CD4-positive, alpha-beta T cell (primary cell): ENCODE data around the gene SYPL1. TPM values are rescaled to one million over a fixed set of nuclear protein-coding genes. Genes with fewer than 3 reads are reported as not detected.

Experiments
- ATAC-seq: fragments of 200-7000 bp; cut with Tn5 transposase; one replicate; pipeline ENCODE4 v1.10.0; 2022; ENCODE audit warnings: mild to moderate bottlenecking; ENCODE audit not compliant: poor library complexity
- CTCF ChIA-PET: fragments of 350-600 bp; sonication (Branson Sonifier 250); formaldehyde crosslinking; loops from one replicate; lab custom pipeline; 2021; ENCODE audit warnings: antibody characterized with exemption, inconsistent platforms; lab: Charles Lee
- POLR2A ChIA-PET: fragments of 350-600 bp; sonication (Branson Sonifier 250); formaldehyde crosslinking; loops from one replicate; lab custom pipeline; 2021; ENCODE audit warnings: antibody characterized with exemption, inconsistent platforms; lab: Charles Lee
- DNase-seq, 14 experiments: peaks; one replicate each; pipeline ENCODE4 v3.0.0-alpha.2; 2013 to 2020; ENCODE audit warnings: mixed read lengths in 2 of 14
- H3K27ac ChIP-seq, 2 donors: one replicate each; pipeline versions ENCODE4 v1.5.1 to v1.7.0; 2013; ENCODE audit warnings: low read length in 2 of 2, low read depth in 1 of 2, mild to moderate bottlenecking in 1 of 2
- H3K27me3 ChIP-seq, 2 experiments: 1 replicate in 1 of 2; 2 replicates in 1 of 2; pipeline versions ENCODE4 v1.6.1 to v1.7.0; 2013; ENCODE audit warnings: low read length in 2 of 2, control low read depth in 1 of 2, mild to moderate bottlenecking in 1 of 2, moderate library complexity in 1 of 2; ENCODE audit not compliant: insufficient read depth in 2 of 2, control insufficient read depth in 1 of 2
- H3K36me3 ChIP-seq: one replicate; pipeline ENCODE4 v1.6.1; 2013; ENCODE audit warnings: low read length, control low read depth; ENCODE audit not compliant: insufficient read depth
- H3K4me1 ChIP-seq: one replicate; pipeline ENCODE4 v1.6.1; 2013; ENCODE audit warnings: low read length, control low read depth; ENCODE audit not compliant: insufficient read depth
- H3K4me3 ChIP-seq: one replicate; pipeline ENCODE4 v1.5.1; 2013; ENCODE audit warnings: mild to moderate bottlenecking, low read length, moderate library complexity
- H3K9me3 ChIP-seq, 2 experiments: 1 replicate in 1 of 2; 2 replicates in 1 of 2; pipeline versions ENCODE4 v1.6.1 to v1.7.0; 2013; ENCODE audit warnings: low read length in 2 of 2, mild to moderate bottlenecking in 2 of 2, control low read depth in 1 of 2, moderate library complexity in 1 of 2; ENCODE audit not compliant: control insufficient read depth in 1 of 2, insufficient read depth in 1 of 2
- H3K27ac Mint-ChIP-seq: one replicate; pipeline ENCODE4 v1.8.0; 2020; ENCODE audit warnings: mixed read lengths
- H3K27me3 Mint-ChIP-seq: one replicate; pipeline ENCODE4 v1.8.0; 2021; ENCODE audit warnings: mixed read lengths
- H3K36me3 Mint-ChIP-seq: one replicate; pipeline ENCODE4 v1.8.0; 2021; ENCODE audit warnings: low read depth, mixed read lengths
- H3K4me1 Mint-ChIP-seq: one replicate; pipeline ENCODE4 v1.8.0; 2021; ENCODE audit warnings: low read depth, mixed read lengths
- H3K4me3 Mint-ChIP-seq: one replicate; pipeline ENCODE4 v1.8.0; 2020; ENCODE audit warnings: mild to moderate bottlenecking, mixed read lengths
- H3K9me3 Mint-ChIP-seq: one replicate; pipeline ENCODE4 v1.8.0; 2020; ENCODE audit warnings: mixed read lengths
- CTCF ChIP-seq: fragments of 200-600 bp; IDR thresholded peaks from one replicate; pipeline ENCODE4 v1.8.0; 2022; ENCODE audit warnings: antibody characterized with exemption, mild to moderate bottlenecking
- intact Hi-C, 2 experiments: fragments of 100-400 bp; cut with DNase I in 1 of 2; cut with micrococcal nuclease in 1 of 2; formaldehyde crosslinking; loops; one replicate each; pipeline versions ENCODE4 v1.15.1 to v1.9.0; 2023 to 2025; cut with DNase I, micrococcal nuclease
- total RNA-seq, 174 experiments: library from RNA in 2 of 174; stranded (reverse) in 2 of 174; gene quantifications; one replicate each; pipeline ENCODE4 v1.2.3 and lab custom pipeline; 2021 to 2026

SYPL1 gene
- total RNA-seq, 2 experiments from 2014 or later, result 51.2 to 53.1 TPM

DNA sequence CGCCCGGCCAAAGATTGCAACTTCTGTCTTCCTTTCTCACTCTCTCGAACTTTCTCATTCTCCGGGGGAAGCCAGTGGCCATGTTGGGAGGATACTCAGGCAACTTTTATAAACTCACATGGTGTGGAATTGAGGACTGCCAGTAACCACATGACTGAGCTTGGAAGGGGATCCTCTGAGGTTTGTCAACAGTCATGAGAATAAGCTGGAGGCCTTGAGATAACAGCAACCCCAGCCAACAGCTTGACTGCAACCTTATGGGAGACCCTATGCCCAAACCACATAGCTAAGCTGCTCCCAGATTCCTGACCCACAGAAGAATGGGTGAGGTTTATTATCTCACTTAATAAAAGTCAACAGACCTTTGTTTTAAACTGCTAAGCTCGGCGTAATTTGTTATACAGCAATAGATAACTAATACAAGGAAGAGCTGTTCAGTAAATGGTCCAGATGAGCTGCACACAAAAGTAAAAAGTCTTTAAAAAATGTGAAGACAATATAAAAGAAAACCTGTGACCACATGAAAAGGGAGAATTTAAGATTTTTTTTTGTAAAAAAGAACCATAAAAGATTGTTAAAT is 9.6 kb downstream of the SYPL1 start:
- DNase-seq, result no peak
- TF ChIP-seq CTCF, result no peak
- peaks cover 10% of the 10 kb centered on the region for H3K36me3 ChIP-seq
- Mint-ChIP-seq H3K4me3 (no peak overlapping the region), H3K27me3 (no peaks in the 10 kb centered on the region), H3K36me3 (peaks cover 34% of the 10 kb centered on the region), H3K27ac (peak overlapping the region; percentile 59), H3K4me1 (peaks cover 68% of the 10 kb centered on the region), H3K9me3 (no peaks in the 10 kb centered on the region)
- no peak overlapping the region for H3K4me3 ChIP-seq
- CTCF ChIA-PET, result interaction anchor here (0.5 to 1.8 kb wide), 4 partner anchors 9 to 52 kb away, joined by 3 to 8 read pairs (median 5); partner anchors contain the start of gene SYPL1
- no peaks in the 10 kb centered on the region for H3K9me3 ChIP-seq
- H3K27ac ChIP-seq, result no peak overlapping the region
- H3K4me1 ChIP-seq, result peaks cover 5% of the 10 kb centered on the region
- ATAC-seq, result no peak
- POLR2A ChIA-PET, result interaction anchor here (1.0 to 3.1 kb wide), 4 partner anchors 10 to 31 kb away, joined by 3 to 38 read pairs (median 6); partner anchors contain the start of gene SYPL1
- no peaks in the 10 kb centered on the region for H3K27me3 ChIP-seq
- intact Hi-C loops, result loop anchor here in 1 of 2 experiments (5.0 kb wide), 1 partner anchor 35 kb away; no protein-coding TSS in a partner anchor

DNA sequence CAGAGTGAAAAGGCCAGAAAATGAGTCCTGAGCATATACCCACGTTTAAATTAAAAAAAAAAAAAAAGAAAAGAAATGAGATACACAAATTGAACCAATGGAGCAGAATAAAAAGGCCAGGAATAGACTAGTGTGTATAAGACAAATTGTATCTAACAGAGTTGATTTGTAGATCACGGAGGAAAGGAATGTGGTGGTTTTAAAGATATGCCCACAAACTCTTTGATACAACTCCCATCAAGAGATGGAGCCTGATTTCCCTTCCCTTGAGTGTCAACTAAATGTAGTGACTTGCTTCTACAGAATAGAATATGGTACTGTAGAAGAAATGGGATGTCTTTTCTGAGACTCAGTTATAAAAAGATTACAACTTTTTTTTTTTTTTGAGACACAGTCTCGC is 10.4 kb downstream of the SYPL1 start:
- TF ChIP-seq CTCF, result no peak
- H3K4me1 ChIP-seq, result peaks cover 5% of the 10 kb centered on the region
- POLR2A ChIA-PET, result interaction anchor here (1.2 to 3.1 kb wide), 2 partner anchors 10 to 15 kb away, joined by 3 to 38 read pairs; partner anchors contain the start of gene SYPL1
- no peaks in the 10 kb centered on the region for H3K9me3 Mint-ChIP-seq
- peak overlapping the region; percentile 59 for H3K27ac Mint-ChIP-seq
- intact Hi-C loops, result loop anchor here in 1 of 2 experiments (5.0 kb wide), 1 partner anchor 34 kb away; no protein-coding TSS in a partner anchor
- H3K27ac ChIP-seq, result no peak overlapping the region
- DNase-seq (no peak), ATAC-seq (no peak)
- CTCF ChIA-PET, result no interaction called here
- H3K9me3 ChIP-seq, result no peaks in the 10 kb centered on the region
- H3K4me3 Mint-ChIP-seq, result no peak overlapping the region
- H3K36me3 ChIP-seq, result peaks cover 17% of the 10 kb centered on the region
- peaks cover 68% of the 10 kb centered on the region for H3K4me1 Mint-ChIP-seq
- H3K4me3 ChIP-seq, result no peak overlapping the region
- H3K27me3 ChIP-seq, result no peaks in the 10 kb centered on the region
- H3K27me3 Mint-ChIP-seq, result no peaks in the 10 kb centered on the region
- H3K36me3 Mint-ChIP-seq, result peaks cover 41% of the 10 kb centered on the region

DNA sequence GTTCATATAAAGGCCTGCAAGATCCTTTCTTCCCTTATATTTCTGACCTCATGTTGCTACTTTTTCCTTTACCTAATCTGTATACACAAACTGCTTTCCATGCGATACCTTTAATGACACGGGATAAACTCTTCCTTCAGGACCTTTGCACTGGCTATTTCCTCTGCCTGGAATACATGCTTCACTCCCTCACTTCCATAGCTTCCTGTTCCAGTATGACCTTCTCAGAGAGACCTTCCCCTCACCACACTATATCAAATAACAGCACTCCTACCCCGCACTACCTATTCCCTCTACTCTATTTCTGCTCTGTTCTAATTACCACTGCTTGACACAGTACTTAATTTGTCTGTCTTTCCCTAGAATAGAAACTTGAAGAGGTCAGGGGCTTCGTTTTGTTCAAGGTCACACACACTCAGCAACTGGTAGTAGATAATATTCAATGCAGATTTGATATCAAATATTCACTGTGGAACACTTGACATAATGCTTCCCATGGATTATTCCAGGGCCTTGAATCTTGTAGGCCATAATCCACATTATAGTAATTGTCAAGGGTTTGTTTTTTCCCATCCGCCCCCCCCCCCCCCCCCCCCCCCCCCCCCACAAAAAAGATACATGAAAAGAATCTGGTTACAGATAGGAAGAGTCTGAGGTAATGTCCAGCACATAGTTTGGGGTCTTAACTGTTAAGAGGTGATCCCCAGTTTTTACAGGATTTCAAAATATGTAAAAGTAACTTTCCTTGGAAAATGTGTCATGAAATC is 11.1 kb downstream of the SYPL1 start:
- H3K36me3 Mint-ChIP-seq, result peaks cover 46% of the 10 kb centered on the region
- DNase-seq (no peak), ATAC-seq (no peak)
- no peaks in the 10 kb centered on the region for H3K9me3 Mint-ChIP-seq
- intact Hi-C loops, result loop anchor here in 1 of 2 experiments (5.0 kb wide), 1 partner anchor 34 kb away; no protein-coding TSS in a partner anchor
- no peak overlapping the region for H3K4me3 Mint-ChIP-seq
- no peak overlapping the region for H3K27ac ChIP-seq
- H3K4me3 ChIP-seq, result no peak overlapping the region
- no peaks in the 10 kb centered on the region for H3K27me3 Mint-ChIP-seq
- H3K9me3 ChIP-seq, result no peaks in the 10 kb centered on the region
- peaks cover 5% of the 10 kb centered on the region for H3K4me1 ChIP-seq
- POLR2A ChIA-PET, result interaction anchor here (0.8 to 2.5 kb wide), 3 partner anchors 10 to 29 kb away, joined by 4 to 20 read pairs (median 5); partner anchors contain the start of gene SYPL1
- H3K36me3 ChIP-seq, result peaks cover 24% of the 10 kb centered on the region
- H3K4me1 Mint-ChIP-seq, result peaks cover 66% of the 10 kb centered on the region
- peak overlapping the region; percentile 2 for H3K27ac Mint-ChIP-seq
- CTCF ChIA-PET, result no interaction called here
- H3K27me3 ChIP-seq, result no peaks in the 10 kb centered on the region
- TF ChIP-seq CTCF, result no peak
